K562 (cell line): ENCODE results near the gene FANCG. TPM values are rescaled to one million over a fixed set of nuclear protein-coding genes. Genes with fewer than 3 reads are reported as not detected.
A peak's percentile ranks its signal among the peaks of the same experiment; 100 is the strongest.

Experiments used
- EHMT2 ChIP-seq: fragments of 450-650 bp; IDR thresholded peaks from 2 replicates; pipeline ENCODE4 v1.6.1; 2018; ENCODE audit warnings: antibody characterized with exemption
- ERF ChIP-seq: fragments of 450-650 bp; formaldehyde crosslinking; IDR thresholded peaks from 2 replicates; pipeline ENCODE4 v1.4.0; 2020; ENCODE audit warnings: mild to moderate bottlenecking, mixed read lengths
- GABPB1 ChIP-seq: sonication (generic); formaldehyde crosslinking; IDR thresholded peaks from 2 replicates; pipeline ENCODE4 v1.8.0; 2022; ENCODE audit warnings: mild to moderate bottlenecking, missing genetic modification reagents
- KDM2B ChIP-seq: fragments of 250-450 bp; sonication (Bioruptor Pico); IDR thresholded peaks from 2 replicates; pipeline ENCODE4 v1.8.0; 2021; ENCODE audit warnings: mild to moderate bottlenecking, moderate library complexity
- KDM5B ChIP-seq: fragments of 200-600 bp; sonication (generic); IDR thresholded peaks from 2 replicates; pipeline ENCODE4 v1.6.1; 2012; ENCODE audit warnings: low read depth, mild to moderate bottlenecking, moderate library complexity, low read length, control low read depth, inconsistent platforms; ENCODE audit not compliant: insufficient replicate concordance
- PCBP2 ChIP-seq: fragments of 200-400 bp; formaldehyde crosslinking; IDR thresholded peaks from 2 replicates; pipeline ENCODE4 v1.6.1; 2018; ENCODE audit warnings: low read length, low read depth, mild to moderate bottlenecking, moderate library complexity; ENCODE audit not compliant: poor library complexity, severe bottlenecking
- PHTF2 ChIP-seq: fragments of 250-450 bp; sonication (Bioruptor Pico); IDR thresholded peaks from 2 replicates; pipeline ENCODE4 v1.5.0; 2021; ENCODE audit warnings: mild to moderate bottlenecking
- POLR2A ChIP-seq: fragments of 450-650 bp; conservative IDR thresholded peaks from 2 replicates; pipeline ENCODE4 v1.6.1; 2016
- SAP30 ChIP-seq: fragments of 200-600 bp; sonication (generic); IDR thresholded peaks from 2 replicates; pipeline ENCODE4 v1.6.1; 2012; ENCODE audit warnings: borderline replicate concordance, low read depth, mild to moderate bottlenecking, moderate library complexity, low read length, control low read depth, inconsistent platforms; ENCODE audit not compliant: insufficient read depth, poor library complexity, severe bottlenecking
- SMARCA5 ChIP-seq: fragments of 450-650 bp; IDR thresholded peaks from 2 replicates; pipeline ENCODE4 v1.6.1; 2016
- SMARCB1 ChIP-seq: IDR thresholded peaks from 2 replicates; pipeline ENCODE4 v1.6.1; 2011; ENCODE audit warnings: improper control_type of control experiment, low read depth; ENCODE audit not compliant: insufficient read length
- YBX1 ChIP-seq: fragments of 450-650 bp; IDR thresholded peaks from 2 replicates; pipeline ENCODE4 v1.7.1; 2016; ENCODE audit warnings: mild to moderate bottlenecking
- ZNF696 ChIP-seq: fragments of 250-450 bp; sonication (Bioruptor Pico); conservative IDR thresholded peaks from 2 replicates; pipeline ENCODE4 v1.4.0; 2020; ENCODE audit warnings: mild to moderate bottlenecking, moderate library complexity
- polyA plus RNA-seq, 8 experiments: library from polyadenylated mRNA; depleted of rRNA in 4 of 8; stranded (reverse) in 5 of 8; unstranded in 3 of 8; fragments of >200 nt; fragmentation: Nextera tagmentation in 2 of 8; fragmentation: Illumina TruSeq in 1 of 8; extraction: Ambion mirVana in 2 of 8; extraction: Trizol in 1 of 8; gene quantifications; 2 replicates each; pipeline versions ENCODE4 v1.2.1 to v1.2.3, GENCODE V29; 2011 to 2014; ENCODE audit warnings: inconsistent platforms in 1 of 8, missing spikeins in 1 of 8
- total RNA-seq, 7 experiments: library from RNA; depleted of rRNA in 6 of 7; stranded (reverse); fragments of >200 nt in 6 of 7; fragmentation: Illumina TruSeq in 2 of 7; extraction: Trizol in 2 of 7; gene quantifications; 2 replicates each; pipeline versions ENCODE4 v1.2.1 to v1.2.3, GENCODE V29; 2011 to 2021; ENCODE audit warnings: low replicate concordance in 1 of 7
- TF ChIP-seq, protein P1 (sequence below): sonication (generic); formaldehyde crosslinking; IDR thresholded peaks from 2 replicates; pipeline ENCODE4 v1.8.0; 2022; ENCODE audit warnings: mild to moderate bottlenecking, low read depth, missing genetic modification reagents
- TF ChIP-seq, protein P2 (sequence below): fragments of 250-450 bp; sonication (Bioruptor Pico); IDR thresholded peaks from 2 replicates; pipeline ENCODE4 v1.5.1; 2021; ENCODE audit warnings: mild to moderate bottlenecking
- TF ChIP-seq, protein P3 (sequence below), 2 experiments: fragments of 150-350 bp in 1 of 2; IDR thresholded peaks; 2 replicates each; pipeline ENCODE4 v1.6.1; 2012 to 2016; ENCODE audit warnings: low read depth in 2 of 2, low read length in 2 of 2, mild to moderate bottlenecking in 1 of 2, moderate library complexity in 1 of 2
- TF ChIP-seq, protein P4 (sequence below): fragments of 450-650 bp; IDR thresholded peaks from 2 replicates; pipeline ENCODE4 v1.6.1; 2016; ENCODE audit warnings: low read depth, mild to moderate bottlenecking, moderate library complexity
- TF ChIP-seq, protein P5 (sequence below): fragments of 450-650 bp; IDR thresholded peaks from 2 replicates; pipeline ENCODE4 v1.6.1; 2014; ENCODE audit warnings: low read depth, mild to moderate bottlenecking, moderate library complexity, borderline replicate concordance

The FANCG gene
- total and polyA plus RNA-seq, 9 of the 15 experiments (the other 6 are each of a cell fraction or from before 2014, with no cell fraction given): 7.5 to 43.9 (median 31.0) TPM

DNA sequence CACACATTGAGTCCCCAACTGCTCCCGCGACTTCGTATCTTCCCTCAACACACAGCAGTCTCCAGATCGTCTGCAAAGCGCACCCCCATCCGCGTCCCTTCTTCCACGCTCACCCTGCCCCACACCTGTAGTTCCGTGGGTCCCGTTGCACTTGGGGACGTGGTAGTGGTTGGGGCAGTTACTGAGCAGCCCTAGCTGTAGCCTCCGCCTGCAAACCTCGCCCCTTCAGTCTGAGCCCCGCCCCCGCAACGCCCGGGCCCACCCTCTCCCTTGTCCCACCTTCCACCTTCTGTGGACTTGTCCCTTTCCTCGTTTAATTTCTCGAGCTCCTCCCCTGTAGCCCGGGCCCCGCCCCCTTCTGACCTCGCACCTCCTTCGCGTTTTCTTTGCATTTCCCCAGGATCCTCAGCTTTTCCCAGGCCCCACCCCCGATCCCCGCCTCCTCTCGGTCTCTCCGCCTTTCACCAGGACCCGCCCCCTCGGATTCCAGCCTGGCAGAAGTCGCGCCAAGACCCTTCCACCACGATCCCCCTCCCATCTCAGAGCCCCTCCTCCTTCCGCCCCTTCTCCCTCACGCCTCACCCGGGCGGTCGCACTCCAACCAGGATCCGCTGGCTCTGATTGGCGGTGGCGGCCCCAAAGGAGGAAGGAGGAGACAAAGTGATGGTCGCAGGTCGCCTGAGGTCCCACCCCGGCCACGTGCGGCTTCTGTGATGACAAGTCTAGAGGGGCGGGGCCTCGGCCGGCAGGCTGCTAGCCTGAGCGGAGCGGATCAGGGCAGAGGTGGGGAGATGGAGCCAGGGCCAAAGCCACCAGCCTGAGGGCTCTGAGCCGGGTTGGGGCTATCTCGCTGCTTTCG is 36.2 kb upstream of the FANCG start, which contains the start of gene ATOSB (continued):
- TF ChIP-seq PCBP2: no peak
- peak; percentile 50; the same call in 1 of the 2 replicates for TF ChIP-seq POLR2A
- TF ChIP-seq, protein P1, sequence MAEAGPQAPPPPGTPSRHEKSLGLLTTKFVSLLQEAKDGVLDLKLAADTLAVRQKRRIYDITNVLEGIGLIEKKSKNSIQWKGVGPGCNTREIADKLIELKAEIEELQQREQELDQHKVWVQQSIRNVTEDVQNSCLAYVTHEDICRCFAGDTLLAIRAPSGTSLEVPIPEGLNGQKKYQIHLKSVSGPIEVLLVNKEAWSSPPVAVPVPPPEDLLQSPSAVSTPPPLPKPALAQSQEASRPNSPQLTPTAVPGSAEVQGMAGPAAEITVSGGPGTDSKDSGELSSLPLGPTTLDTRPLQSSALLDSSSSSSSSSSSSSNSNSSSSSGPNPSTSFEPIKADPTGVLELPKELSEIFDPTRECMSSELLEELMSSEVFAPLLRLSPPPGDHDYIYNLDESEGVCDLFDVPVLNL (CRISPR knock-in tag): no peak
- no peak for TF ChIP-seq SMARCB1
- TF ChIP-seq SAP30: no peak
- TF ChIP-seq, protein P2, sequence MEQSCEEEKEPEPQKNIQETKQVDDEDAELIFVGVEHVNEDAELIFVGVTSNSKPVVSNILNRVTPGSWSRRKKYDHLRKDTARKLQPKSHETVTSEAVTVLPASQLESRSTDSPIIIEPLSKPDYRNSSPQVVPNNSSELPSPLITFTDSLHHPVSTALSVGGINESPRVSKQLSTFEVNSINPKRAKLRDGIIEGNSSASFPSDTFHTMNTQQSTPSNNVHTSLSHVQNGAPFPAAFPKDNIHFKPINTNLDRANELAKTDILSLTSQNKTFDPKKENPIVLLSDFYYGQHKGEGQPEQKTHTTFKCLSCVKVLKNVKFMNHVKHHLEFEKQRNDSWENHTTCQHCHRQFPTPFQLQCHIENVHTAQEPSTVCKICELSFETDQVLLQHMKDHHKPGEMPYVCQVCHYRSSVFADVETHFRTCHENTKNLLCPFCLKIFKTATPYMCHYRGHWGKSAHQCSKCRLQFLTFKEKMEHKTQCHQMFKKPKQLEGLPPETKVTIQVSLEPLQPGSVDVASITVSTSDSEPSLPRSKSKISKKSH: no peak
- no peak for TF ChIP-seq GABPB1 (CRISPR knock-in tag)
- TF ChIP-seq, protein P3, sequence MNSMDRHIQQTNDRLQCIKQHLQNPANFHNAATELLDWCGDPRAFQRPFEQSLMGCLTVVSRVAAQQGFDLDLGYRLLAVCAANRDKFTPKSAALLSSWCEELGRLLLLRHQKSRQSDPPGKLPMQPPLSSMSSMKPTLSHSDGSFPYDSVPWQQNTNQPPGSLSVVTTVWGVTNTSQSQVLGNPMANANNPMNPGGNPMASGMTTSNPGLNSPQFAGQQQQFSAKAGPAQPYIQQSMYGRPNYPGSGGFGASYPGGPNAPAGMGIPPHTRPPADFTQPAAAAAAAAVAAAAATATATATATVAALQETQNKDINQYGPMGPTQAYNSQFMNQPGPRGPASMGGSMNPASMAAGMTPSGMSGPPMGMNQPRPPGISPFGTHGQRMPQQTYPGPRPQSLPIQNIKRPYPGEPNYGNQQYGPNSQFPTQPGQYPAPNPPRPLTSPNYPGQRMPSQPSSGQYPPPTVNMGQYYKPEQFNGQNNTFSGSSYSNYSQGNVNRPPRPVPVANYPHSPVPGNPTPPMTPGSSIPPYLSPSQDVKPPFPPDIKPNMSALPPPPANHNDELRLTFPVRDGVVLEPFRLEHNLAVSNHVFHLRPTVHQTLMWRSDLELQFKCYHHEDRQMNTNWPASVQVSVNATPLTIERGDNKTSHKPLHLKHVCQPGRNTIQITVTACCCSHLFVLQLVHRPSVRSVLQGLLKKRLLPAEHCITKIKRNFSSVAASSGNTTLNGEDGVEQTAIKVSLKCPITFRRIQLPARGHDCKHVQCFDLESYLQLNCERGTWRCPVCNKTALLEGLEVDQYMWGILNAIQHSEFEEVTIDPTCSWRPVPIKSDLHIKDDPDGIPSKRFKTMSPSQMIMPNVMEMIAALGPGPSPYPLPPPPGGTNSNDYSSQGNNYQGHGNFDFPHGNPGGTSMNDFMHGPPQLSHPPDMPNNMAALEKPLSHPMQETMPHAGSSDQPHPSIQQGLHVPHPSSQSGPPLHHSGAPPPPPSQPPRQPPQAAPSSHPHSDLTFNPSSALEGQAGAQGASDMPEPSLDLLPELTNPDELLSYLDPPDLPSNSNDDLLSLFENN (IDR thresholded peaks at IDR 0.05; ENCODE audit: low read depth in 2 of 2, low read length in 2 of 2): no peak
- TF ChIP-seq PHTF2: no peak
- no peak for TF ChIP-seq ERF (CRISPR knock-in tag)
- TF ChIP-seq YBX1: no peak
- TF ChIP-seq EHMT2: no peak
- TF ChIP-seq, protein P4, sequence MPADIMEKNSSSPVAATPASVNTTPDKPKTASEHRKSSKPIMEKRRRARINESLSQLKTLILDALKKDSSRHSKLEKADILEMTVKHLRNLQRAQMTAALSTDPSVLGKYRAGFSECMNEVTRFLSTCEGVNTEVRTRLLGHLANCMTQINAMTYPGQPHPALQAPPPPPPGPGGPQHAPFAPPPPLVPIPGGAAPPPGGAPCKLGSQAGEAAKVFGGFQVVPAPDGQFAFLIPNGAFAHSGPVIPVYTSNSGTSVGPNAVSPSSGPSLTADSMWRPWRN: no peak; the same call in 1 of the 2 replicates
- TF ChIP-seq KDM5B: peak; percentile 43
- no peak for TF ChIP-seq ZNF696 (CRISPR knock-in tag)
- no peak for TF ChIP-seq KDM2B (CRISPR knock-in tag)
- TF ChIP-seq SMARCA5: no peak
- TF ChIP-seq, protein P5, sequence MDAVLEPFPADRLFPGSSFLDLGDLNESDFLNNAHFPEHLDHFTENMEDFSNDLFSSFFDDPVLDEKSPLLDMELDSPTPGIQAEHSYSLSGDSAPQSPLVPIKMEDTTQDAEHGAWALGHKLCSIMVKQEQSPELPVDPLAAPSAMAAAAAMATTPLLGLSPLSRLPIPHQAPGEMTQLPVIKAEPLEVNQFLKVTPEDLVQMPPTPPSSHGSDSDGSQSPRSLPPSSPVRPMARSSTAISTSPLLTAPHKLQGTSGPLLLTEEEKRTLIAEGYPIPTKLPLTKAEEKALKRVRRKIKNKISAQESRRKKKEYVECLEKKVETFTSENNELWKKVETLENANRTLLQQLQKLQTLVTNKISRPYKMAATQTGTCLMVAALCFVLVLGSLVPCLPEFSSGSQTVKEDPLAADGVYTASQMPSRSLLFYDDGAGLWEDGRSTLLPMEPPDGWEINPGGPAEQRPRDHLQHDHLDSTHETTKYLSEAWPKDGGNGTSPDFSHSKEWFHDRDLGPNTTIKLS: no peak
